WTC11 (cell line): ENCODE results near the gene PES1. TPM values are rescaled to one million over a fixed set of nuclear protein-coding genes. Genes with fewer than 3 reads are reported as not detected.

ENCODE experiments used
- ATAC-seq: fragments of 200-7000 bp; cut with Tn5 transposase; 2 replicates; pipeline ENCODE4 v1.10.0; 2021; ENCODE audit warnings: mild to moderate bottlenecking, moderate library complexity
- CTCF ChIA-PET: fragments of 300-600 bp; sonication (Branson Sonifier 250); formaldehyde crosslinking; loops from one replicate; lab custom pipeline; 2021; ENCODE audit warnings: antibody characterized with exemption; lab: Charles Lee
- POLR2A ChIA-PET: fragments of 350-600 bp; sonication (Branson Sonifier 250); formaldehyde crosslinking; loops from one replicate; lab custom pipeline; 2021; ENCODE audit warnings: antibody characterized with exemption; lab: Charles Lee
- DNase-seq: peaks from one replicate; pipeline ENCODE4 v3.0.0; 2021; ENCODE audit warnings: low spot score
- H3K27ac Mint-ChIP-seq: 2 replicates; pipeline ENCODE4 v1.8.0; 2021; ENCODE audit warnings: mixed read lengths
- H3K27me3 Mint-ChIP-seq: 2 replicates; pipeline ENCODE4 v1.8.0; 2021; ENCODE audit warnings: low read depth, mild to moderate bottlenecking, moderate library complexity, mixed read lengths
- H3K36me3 Mint-ChIP-seq: 2 replicates; pipeline ENCODE4 v1.8.0; 2021; ENCODE audit warnings: mixed read lengths
- H3K4me1 Mint-ChIP-seq: 2 replicates; pipeline ENCODE4 v1.8.0; 2022; ENCODE audit warnings: mixed read lengths
- H3K4me3 Mint-ChIP-seq: 2 replicates; pipeline ENCODE4 v1.8.0; 2021; ENCODE audit warnings: mild to moderate bottlenecking, moderate library complexity, mixed read lengths
- H3K9me3 Mint-ChIP-seq: 2 replicates; pipeline ENCODE4 v1.8.0; 2021; ENCODE audit warnings: mixed read lengths
- AR ChIP-seq: fragments of 250-450 bp; sonication (Bioruptor Pico); IDR thresholded peaks from 2 replicates; pipeline ENCODE4 v1.9.0; 2021; ENCODE audit warnings: mild to moderate bottlenecking
- ATF3 ChIP-seq: sonication (generic); formaldehyde crosslinking; conservative IDR thresholded peaks from 2 replicates; pipeline ENCODE4 v1.8.1; 2022; ENCODE audit warnings: mild to moderate bottlenecking, missing genetic modification reagents
- CREM ChIP-seq: sonication (generic); formaldehyde crosslinking; IDR thresholded peaks from 2 replicates; pipeline ENCODE4 v1.8.1; 2022; ENCODE audit warnings: mild to moderate bottlenecking, missing genetic modification reagents, moderate library complexity
- ELF4 ChIP-seq: sonication (generic); formaldehyde crosslinking; IDR thresholded peaks from 2 replicates; pipeline ENCODE4 v1.8.1; 2022; ENCODE audit warnings: low read depth, mild to moderate bottlenecking, moderate library complexity, missing genetic modification reagents
- ESRRA ChIP-seq: sonication (generic); formaldehyde crosslinking; IDR thresholded peaks from 2 replicates; pipeline ENCODE4 v1.8.1; 2022; ENCODE audit warnings: mild to moderate bottlenecking, missing genetic modification reagents, borderline replicate concordance
- ETV6 ChIP-seq: sonication (generic); formaldehyde crosslinking; IDR thresholded peaks from 2 replicates; pipeline ENCODE4 v1.8.1; 2022; ENCODE audit warnings: mild to moderate bottlenecking, missing genetic modification reagents
- FOXJ3 ChIP-seq: sonication (generic); formaldehyde crosslinking; IDR thresholded peaks from 2 replicates; pipeline ENCODE4 v1.9.0; 2021; ENCODE audit warnings: missing genetic modification reagents, mild to moderate bottlenecking, borderline replicate concordance
- FOXK1 ChIP-seq: sonication (generic); formaldehyde crosslinking; IDR thresholded peaks from 2 replicates; pipeline ENCODE4 v1.8.0; 2022; ENCODE audit warnings: mild to moderate bottlenecking, moderate library complexity, missing genetic modification reagents
- FOXP1 ChIP-seq: sonication (generic); formaldehyde crosslinking; IDR thresholded peaks from 2 replicates; pipeline ENCODE4 v1.8.0; 2022; ENCODE audit warnings: missing genetic modification reagents, mild to moderate bottlenecking, moderate library complexity, borderline replicate concordance
- HMGXB4 ChIP-seq: sonication (generic); formaldehyde crosslinking; IDR thresholded peaks from 2 replicates; pipeline ENCODE4 v1.8.1; 2023; ENCODE audit warnings: mild to moderate bottlenecking, moderate library complexity, missing genetic modification reagents
- IRF2 ChIP-seq: sonication (generic); formaldehyde crosslinking; IDR thresholded peaks from 2 replicates; pipeline ENCODE4 v1.8.0; 2022; ENCODE audit warnings: low read depth, missing genetic modification reagents, borderline replicate concordance
- JUN ChIP-seq: sonication (generic); formaldehyde crosslinking; IDR thresholded peaks from 2 replicates; pipeline ENCODE4 v1.8.0; 2023; ENCODE audit warnings: mild to moderate bottlenecking, missing genetic modification reagents
- NFATC4 ChIP-seq: fragments of 250-450 bp; sonication (Bioruptor Pico); IDR thresholded peaks from 2 replicates; pipeline ENCODE4 v1.9.0; 2021; ENCODE audit warnings: mild to moderate bottlenecking
- NFE2L1 ChIP-seq: sonication (generic); formaldehyde crosslinking; IDR thresholded peaks from 2 replicates; pipeline ENCODE4 v1.8.1; 2023; ENCODE audit warnings: missing genetic modification reagents
- SMAD3 ChIP-seq: sonication (generic); formaldehyde crosslinking; IDR thresholded peaks from 2 replicates; pipeline ENCODE4 v1.8.0; 2022; ENCODE audit warnings: missing genetic modification reagents, mild to moderate bottlenecking, borderline replicate concordance
- SMAD4 ChIP-seq: sonication (generic); formaldehyde crosslinking; IDR thresholded peaks from 2 replicates; pipeline ENCODE4 v1.8.0; 2022; ENCODE audit warnings: mild to moderate bottlenecking, missing genetic modification reagents
- SOX15 ChIP-seq: fragments of 250-450 bp; sonication (Bioruptor Pico); IDR thresholded peaks from 2 replicates; pipeline ENCODE4 v1.9.0; 2021; ENCODE audit warnings: mild to moderate bottlenecking
- SP1 ChIP-seq: sonication (generic); formaldehyde crosslinking; conservative IDR thresholded peaks from 2 replicates; pipeline ENCODE4 v1.8.1; 2022; ENCODE audit warnings: missing genetic modification reagents
- TEAD4 ChIP-seq: sonication (generic); formaldehyde crosslinking; IDR thresholded peaks from 2 replicates; pipeline ENCODE4 v1.8.0; 2022; ENCODE audit warnings: mild to moderate bottlenecking, missing genetic modification reagents
- ZNF263 ChIP-seq: sonication (generic); formaldehyde crosslinking; IDR thresholded peaks from 2 replicates; pipeline ENCODE4 v1.8.1; 2022; ENCODE audit warnings: low read depth, mild to moderate bottlenecking, moderate library complexity, missing genetic modification reagents
- ZNF423 ChIP-seq: fragments of 250-450 bp; sonication (Bioruptor Pico); IDR thresholded peaks from 2 replicates; pipeline ENCODE4 v2.1.2; 2022; ENCODE audit warnings: mild to moderate bottlenecking, moderate library complexity
- ZNF671 ChIP-seq: fragments of 250-450 bp; sonication (Bioruptor Pico); IDR thresholded peaks from 2 replicates; pipeline ENCODE4 v1.8.0; 2021; ENCODE audit warnings: mild to moderate bottlenecking
- total RNA-seq: library from RNA; stranded (reverse); gene quantifications from 3 replicates; pipeline ENCODE4 v1.2.3, GENCODE V29; 2021
- TF ChIP-seq, protein P1 (sequence below): sonication (generic); formaldehyde crosslinking; IDR thresholded peaks from 2 replicates; pipeline ENCODE4 v1.8.1; 2023; ENCODE audit warnings: mild to moderate bottlenecking, missing genetic modification reagents
- TF ChIP-seq, protein P2 (sequence below): sonication (generic); formaldehyde crosslinking; IDR thresholded peaks from 2 replicates; pipeline ENCODE4 v1.8.0; 2023; ENCODE audit warnings: missing genetic modification reagents
- TF ChIP-seq, protein P3 (sequence below): sonication (generic); formaldehyde crosslinking; IDR thresholded peaks from 2 replicates; pipeline ENCODE4 v1.8.1; 2022; ENCODE audit warnings: low read depth, mild to moderate bottlenecking, moderate library complexity, missing genetic modification reagents, borderline replicate concordance
- TF ChIP-seq, protein P4 (sequence below): sonication (generic); formaldehyde crosslinking; IDR thresholded peaks from 2 replicates; pipeline ENCODE4 v1.8.0; 2022; ENCODE audit warnings: mild to moderate bottlenecking, missing genetic modification reagents

PES1 gene
- total RNA-seq, 1 experiment from 2014 or later = 128 TPM

GRCh38 chr22:30580896-30581295, 10.8 kb downstream of the PES1 start (continued):
- TF ChIP-seq SMAD3 (CRISPR knock-in tag) = no peak
- TF ChIP-seq SP1 (CRISPR knock-in tag) = no peak
- TF ChIP-seq AR = no peak
- TF ChIP-seq, protein P1, sequence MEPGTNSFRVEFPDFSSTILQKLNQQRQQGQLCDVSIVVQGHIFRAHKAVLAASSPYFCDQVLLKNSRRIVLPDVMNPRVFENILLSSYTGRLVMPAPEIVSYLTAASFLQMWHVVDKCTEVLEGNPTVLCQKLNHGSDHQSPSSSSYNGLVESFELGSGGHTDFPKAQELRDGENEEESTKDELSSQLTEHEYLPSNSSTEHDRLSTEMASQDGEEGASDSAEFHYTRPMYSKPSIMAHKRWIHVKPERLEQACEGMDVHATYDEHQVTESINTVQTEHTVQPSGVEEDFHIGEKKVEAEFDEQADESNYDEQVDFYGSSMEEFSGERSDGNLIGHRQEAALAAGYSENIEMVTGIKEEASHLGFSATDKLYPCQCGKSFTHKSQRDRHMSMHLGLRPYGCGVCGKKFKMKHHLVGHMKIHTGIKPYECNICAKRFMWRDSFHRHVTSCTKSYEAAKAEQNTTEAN (CRISPR knock-in tag) = no peak
- TF ChIP-seq ETV6 = no peak
- no peak for TF ChIP-seq FOXK1 (CRISPR knock-in tag)
- TF ChIP-seq SMAD4 (CRISPR knock-in tag) = no peak
- no peak for TF ChIP-seq NFATC4 (CRISPR knock-in tag)
- no peak for TF ChIP-seq ZNF423 (CRISPR knock-in tag)
- TF ChIP-seq SOX15 (CRISPR knock-in tag) = no peak

- Mint-ChIP-seq H3K9me3 (no peaks in the 10 kb centered on the region), H3K27ac (no peak overlapping the region), H3K36me3 (peaks cover 45% of the 10 kb centered on the region), H3K4me1 (peaks cover 6% of the 10 kb centered on the region), H3K4me3 (no peak overlapping the region), H3K27me3 (no peaks in the 10 kb centered on the region)
- DNase-seq (no peak), ATAC-seq (no peak)
- POLR2A ChIA-PET = no interaction called here
- TF ChIP-seq, protein P2, sequence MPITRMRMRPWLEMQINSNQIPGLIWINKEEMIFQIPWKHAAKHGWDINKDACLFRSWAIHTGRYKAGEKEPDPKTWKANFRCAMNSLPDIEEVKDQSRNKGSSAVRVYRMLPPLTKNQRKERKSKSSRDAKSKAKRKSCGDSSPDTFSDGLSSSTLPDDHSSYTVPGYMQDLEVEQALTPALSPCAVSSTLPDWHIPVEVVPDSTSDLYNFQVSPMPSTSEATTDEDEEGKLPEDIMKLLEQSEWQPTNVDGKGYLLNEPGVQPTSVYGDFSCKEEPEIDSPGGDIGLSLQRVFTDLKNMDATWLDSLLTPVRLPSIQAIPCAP (CRISPR knock-in tag) = no peak
- TF ChIP-seq ESRRA (no peak), TEAD4 (CRISPR knock-in tag) (no peak), ELF4 (CRISPR knock-in tag) (no peak), FOXP1 (CRISPR knock-in tag) (no peak), ZNF671 (CRISPR knock-in tag) (no peak), IRF2 (CRISPR knock-in tag) (no peak)
- TF ChIP-seq, protein P3, sequence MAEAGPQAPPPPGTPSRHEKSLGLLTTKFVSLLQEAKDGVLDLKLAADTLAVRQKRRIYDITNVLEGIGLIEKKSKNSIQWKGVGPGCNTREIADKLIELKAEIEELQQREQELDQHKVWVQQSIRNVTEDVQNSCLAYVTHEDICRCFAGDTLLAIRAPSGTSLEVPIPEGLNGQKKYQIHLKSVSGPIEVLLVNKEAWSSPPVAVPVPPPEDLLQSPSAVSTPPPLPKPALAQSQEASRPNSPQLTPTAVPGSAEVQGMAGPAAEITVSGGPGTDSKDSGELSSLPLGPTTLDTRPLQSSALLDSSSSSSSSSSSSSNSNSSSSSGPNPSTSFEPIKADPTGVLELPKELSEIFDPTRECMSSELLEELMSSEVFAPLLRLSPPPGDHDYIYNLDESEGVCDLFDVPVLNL (CRISPR knock-in tag) = no peak
- CTCF ChIA-PET = no interaction called here
Measured at GRCh38 chr22:30578481-30578880, 13.2 kb downstream of the PES1 start.

GRCh38 chr22:30575859-30576258, 15.9 kb downstream of the PES1 start:
- no peak for DNase-seq
- Mint-ChIP-seq H3K36me3 (peaks cover 37% of the 10 kb centered on the region), H3K9me3 (no peaks in the 10 kb centered on the region), H3K27me3 (no peaks in the 10 kb centered on the region), H3K4me1 (peaks cover 12% of the 10 kb centered on the region), H3K4me3 (no peak overlapping the region), H3K27ac (no peak overlapping the region)
- ATAC-seq = no peak
- CTCF ChIA-PET = no interaction called here
- POLR2A ChIA-PET = no interaction called here
- no peak for TF ChIP-seq HMGXB4 (CRISPR knock-in tag)
- TF ChIP-seq FOXJ3 (CRISPR knock-in tag) = no peak
- TF ChIP-seq JUN (CRISPR knock-in tag) = no peak
- TF ChIP-seq ZNF263 (CRISPR knock-in tag) = no peak
- TF ChIP-seq, protein P4, sequence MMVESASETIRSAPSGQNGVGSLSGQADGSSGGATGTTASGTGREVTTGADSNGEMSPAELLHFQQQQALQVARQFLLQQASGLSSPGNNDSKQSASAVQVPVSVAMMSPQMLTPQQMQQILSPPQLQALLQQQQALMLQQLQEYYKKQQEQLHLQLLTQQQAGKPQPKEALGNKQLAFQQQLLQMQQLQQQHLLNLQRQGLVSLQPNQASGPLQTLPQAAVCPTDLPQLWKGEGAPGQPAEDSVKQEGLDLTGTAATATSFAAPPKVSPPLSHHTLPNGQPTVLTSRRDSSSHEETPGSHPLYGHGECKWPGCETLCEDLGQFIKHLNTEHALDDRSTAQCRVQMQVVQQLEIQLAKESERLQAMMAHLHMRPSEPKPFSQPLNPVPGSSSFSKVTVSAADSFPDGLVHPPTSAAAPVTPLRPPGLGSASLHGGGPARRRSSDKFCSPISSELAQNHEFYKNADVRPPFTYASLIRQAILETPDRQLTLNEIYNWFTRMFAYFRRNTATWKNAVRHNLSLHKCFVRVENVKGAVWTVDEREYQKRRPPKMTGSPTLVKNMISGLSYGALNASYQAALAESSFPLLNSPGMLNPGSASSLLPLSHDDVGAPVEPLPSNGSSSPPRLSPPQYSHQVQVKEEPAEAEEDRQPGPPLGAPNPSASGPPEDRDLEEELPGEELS (CRISPR knock-in tag) = no peak
- no peak for TF ChIP-seq ATF3 (CRISPR knock-in tag)
- TF ChIP-seq CREM (CRISPR knock-in tag) = no peak
- TF ChIP-seq NFE2L1 = no peak
